Glutamatergic neuron (in vitro differentiated cells): Measurements from ENCODE around the gene APOBEC3C. TPM values are rescaled to one million over a fixed set of nuclear protein-coding genes. Genes with fewer than 3 reads are reported as not detected.
"Not testable (repeated sequence)": the region's sequence is repeated elsewhere in the genome, so short reads cannot be mapped to it uniquely, and the experiment has no call there.

Source experiments
- DNase-seq: peaks from one replicate; pipeline ENCODE4 v3.0.0; 2022
- H3K27ac Mint-ChIP-seq: one replicate; pipeline ENCODE4 v1.8.0; 2020; ENCODE audit warnings: mild to moderate bottlenecking, mixed read lengths, inconsistent platforms; ENCODE audit not compliant: unreplicated experiment
- H3K27me3 Mint-ChIP-seq: one replicate; pipeline ENCODE4 v1.8.0; 2020; ENCODE audit warnings: mild to moderate bottlenecking, moderate library complexity, mixed read lengths, inconsistent platforms; ENCODE audit not compliant: unreplicated experiment
- H3K36me3 Mint-ChIP-seq: one replicate; pipeline ENCODE4 v1.8.0; 2020; ENCODE audit warnings: mild to moderate bottlenecking, mixed read lengths, inconsistent platforms; ENCODE audit not compliant: unreplicated experiment
- H3K4me1 Mint-ChIP-seq: one replicate; pipeline ENCODE4 v1.8.0; 2020; ENCODE audit warnings: mild to moderate bottlenecking, low read depth, mixed read lengths, inconsistent platforms; ENCODE audit not compliant: unreplicated experiment
- H3K4me3 Mint-ChIP-seq: one replicate; pipeline ENCODE4 v1.8.0; 2020; ENCODE audit warnings: mild to moderate bottlenecking, mixed read lengths, inconsistent platforms; ENCODE audit not compliant: unreplicated experiment
- H3K9me3 Mint-ChIP-seq: one replicate; pipeline ENCODE4 v1.8.0; 2020; ENCODE audit warnings: mild to moderate bottlenecking, moderate library complexity, mixed read lengths, inconsistent platforms; ENCODE audit not compliant: unreplicated experiment
- CTCF ChIP-seq: fragments of 200-600 bp; sonication (generic); IDR thresholded peaks from one replicate; pipeline ENCODE4 v1.5.0; 2021; ENCODE audit not compliant: partially characterized antibody, unreplicated experiment
- total RNA-seq: library from RNA; stranded (reverse); fragmentation: NEBNext Ultra II Directional; extraction: Animal tissue kit (Norgen Biotek cat#: 25700); gene quantifications from one replicate; pipeline ENCODE4 v1.2.1, GENCODE V29; 2021; ENCODE audit not compliant: unreplicated experiment

APOBEC3C gene
- total RNA-seq, 1 donor from 2014 or later = 0.71 TPM

GRCh38 chr22:39028281-39028680 is 14.2 kb downstream of the APOBEC3C start:
- Mint-ChIP-seq H3K36me3 (no peaks in the 10 kb centered on the region), H3K4me1 (no peaks in the 10 kb centered on the region), H3K27ac (no peak overlapping the region), H3K9me3 (peaks cover 4% of the 10 kb centered on the region), H3K4me3 (no peak overlapping the region), H3K27me3 (no peaks in the 10 kb centered on the region)
- DNase-seq = no peak
- no peak for TF ChIP-seq CTCF

- no peak overlapping the region for H3K27ac Mint-ChIP-seq
- TF ChIP-seq CTCF = no peak
- peaks cover 4% of the 10 kb centered on the region for H3K9me3 Mint-ChIP-seq
- H3K4me1 Mint-ChIP-seq = no peaks in the 10 kb centered on the region
- no peaks in the 10 kb centered on the region for H3K36me3 Mint-ChIP-seq
- H3K4me3 Mint-ChIP-seq = no peak overlapping the region
- DNase-seq = no peak
- H3K27me3 Mint-ChIP-seq = no peaks in the 10 kb centered on the region
Measured at GRCh38 chr22:39029227-39029626, 15.2 kb downstream of the APOBEC3C start.

GRCh38 chr22:39030705-39031104 is 16.6 kb downstream of the APOBEC3C start:
- Mint-ChIP-seq H3K27ac (no peak overlapping the region), H3K36me3 (no peaks in the 10 kb centered on the region), H3K9me3 (peaks cover 2% of the 10 kb centered on the region), H3K4me3 (no peak overlapping the region), H3K4me1 (no peaks in the 10 kb centered on the region), H3K27me3 (no peaks in the 10 kb centered on the region)
- DNase-seq = no peak
- TF ChIP-seq CTCF = no peak

GRCh38 chr22:39031434-39032295 is 17.6 kb downstream of the APOBEC3C start:
- not testable (repeated sequence) for DNase-seq, H3K27me3 Mint-ChIP-seq, H3K36me3 Mint-ChIP-seq, H3K9me3 Mint-ChIP-seq, H3K4me3 Mint-ChIP-seq, H3K27ac Mint-ChIP-seq, H3K4me1 Mint-ChIP-seq

GRCh38 chr22:39037071-39037470 is 23.0 kb downstream of the APOBEC3C start:
- H3K9me3 Mint-ChIP-seq = not testable (repeated sequence)

More at GRCh38 chr22:39037071-39037470, 23.0 kb downstream of the APOBEC3C start:
- not testable (repeated sequence) for H3K4me3 Mint-ChIP-seq, H3K27me3 Mint-ChIP-seq, H3K27ac Mint-ChIP-seq, H3K4me1 Mint-ChIP-seq, H3K36me3 Mint-ChIP-seq, DNase-seq
